ENCODE measurements around the gene RAB7A. TPM values are rescaled to one million over a fixed set of nuclear protein-coding genes. Genes with fewer than 3 reads are reported as not detected.

RAB7A gene
- total RNA-seq, 4 donors from 2014 or later, result 120 to 154 (median 133) TPM

DNA sequence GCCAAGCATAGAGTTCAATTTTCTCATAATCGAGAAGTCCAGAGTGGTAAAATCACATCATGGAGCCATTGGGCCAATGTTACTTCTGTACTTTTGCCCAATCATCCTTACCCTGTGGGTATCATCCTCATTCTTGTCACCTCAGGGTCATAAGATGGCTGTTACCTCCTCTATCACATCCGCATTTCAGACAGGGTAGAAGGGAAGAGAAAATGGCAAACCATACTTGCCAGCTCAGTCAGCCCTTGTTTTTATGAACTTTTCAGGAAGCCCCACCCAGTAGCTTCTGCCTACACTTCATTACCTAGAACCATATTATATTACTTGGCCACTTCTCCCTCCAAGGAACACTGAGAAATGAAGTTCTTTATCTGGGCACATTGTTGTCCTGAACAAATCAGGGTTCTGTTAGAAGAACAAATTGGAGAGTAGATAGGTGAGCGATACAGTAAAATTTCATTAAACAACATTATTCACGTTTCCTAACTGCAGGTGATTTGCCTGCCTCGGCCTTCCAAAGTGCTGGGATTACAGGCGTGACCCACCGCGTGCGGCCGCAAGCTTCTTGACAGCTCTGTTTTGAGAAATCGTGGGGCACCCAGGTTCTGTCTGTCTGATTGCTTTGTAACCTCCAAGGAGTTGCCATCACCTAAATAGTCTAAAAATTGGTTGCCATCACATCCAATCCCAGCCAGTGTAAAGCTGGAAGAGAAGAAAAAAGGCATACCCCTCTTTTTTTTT, 40.8 kb upstream of the RAB7A start:
- Histone ChIP-seq H3K27me3 (no peaks in the 10 kb centered on the region), H3K27ac (no peak overlapping the region), H3K36me3 (no peaks in the 10 kb centered on the region), H3K4me1 (peaks cover 10% of the 10 kb centered on the region), H3K9me3 (no peaks in the 10 kb centered on the region), H3K4me3 (no peak overlapping the region)
- no peak for DNase-seq (ENCODE audit: low spot score in 2 of 2)
- no peak for TF ChIP-seq POLR2AphosphoS5 (IDR thresholded peaks at IDR 0.05)
- TF ChIP-seq, protein P1, sequence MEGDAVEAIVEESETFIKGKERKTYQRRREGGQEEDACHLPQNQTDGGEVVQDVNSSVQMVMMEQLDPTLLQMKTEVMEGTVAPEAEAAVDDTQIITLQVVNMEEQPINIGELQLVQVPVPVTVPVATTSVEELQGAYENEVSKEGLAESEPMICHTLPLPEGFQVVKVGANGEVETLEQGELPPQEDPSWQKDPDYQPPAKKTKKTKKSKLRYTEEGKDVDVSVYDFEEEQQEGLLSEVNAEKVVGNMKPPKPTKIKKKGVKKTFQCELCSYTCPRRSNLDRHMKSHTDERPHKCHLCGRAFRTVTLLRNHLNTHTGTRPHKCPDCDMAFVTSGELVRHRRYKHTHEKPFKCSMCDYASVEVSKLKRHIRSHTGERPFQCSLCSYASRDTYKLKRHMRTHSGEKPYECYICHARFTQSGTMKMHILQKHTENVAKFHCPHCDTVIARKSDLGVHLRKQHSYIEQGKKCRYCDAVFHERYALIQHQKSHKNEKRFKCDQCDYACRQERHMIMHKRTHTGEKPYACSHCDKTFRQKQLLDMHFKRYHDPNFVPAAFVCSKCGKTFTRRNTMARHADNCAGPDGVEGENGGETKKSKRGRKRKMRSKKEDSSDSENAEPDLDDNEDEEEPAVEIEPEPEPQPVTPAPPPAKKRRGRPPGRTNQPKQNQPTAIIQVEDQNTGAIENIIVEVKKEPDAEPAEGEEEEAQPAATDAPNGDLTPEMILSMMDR (IDR thresholded peaks at IDR 0.05), result no peak
- no peak for TF ChIP-seq EP300 (IDR thresholded peaks at IDR 0.05)
- no peak for TF ChIP-seq POLR2A (IDR thresholded peaks at IDR 0.05)
- WGBS, result 89% methylated on average over 11 of the region's 11 CpGs

DNA sequence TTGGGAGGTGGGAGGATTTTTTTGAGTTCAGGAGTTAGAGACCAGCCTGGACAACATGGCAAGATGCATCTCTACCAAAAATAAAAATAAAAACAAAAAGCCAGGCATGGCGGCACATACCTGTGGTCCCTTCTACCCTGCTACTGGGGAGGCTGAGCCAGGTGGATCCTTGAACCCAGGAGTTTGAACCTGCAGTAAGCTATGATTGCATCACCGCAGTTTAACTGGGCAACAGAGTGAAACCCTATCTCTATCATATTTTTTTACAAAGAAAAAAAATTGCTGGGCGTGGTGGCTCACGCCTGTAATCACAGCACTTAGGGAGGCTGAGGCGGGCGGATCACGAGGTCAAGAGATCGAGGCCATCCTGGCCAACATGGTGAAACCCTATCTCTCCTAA, 39.5 kb upstream of the RAB7A start:
- 94% methylated on average over 8 of the region's 8 CpGs for WGBS
- no peak overlapping the region for H3K27ac ChIP-seq
- no peak overlapping the region for H3K4me3 ChIP-seq
- H3K36me3 ChIP-seq, result no peaks in the 10 kb centered on the region
- H3K27me3 ChIP-seq, result no peaks in the 10 kb centered on the region
- no peak for DNase-seq (ENCODE audit: low spot score in 2 of 2)
- H3K4me1 ChIP-seq, result peaks cover 4% of the 10 kb centered on the region
- H3K9me3 ChIP-seq, result no peaks in the 10 kb centered on the region
- TF ChIP-seq POLR2AphosphoS5 (IDR thresholded peaks at IDR 0.05) (no peak), EP300 (IDR thresholded peaks at IDR 0.05) (no peak), POLR2A (IDR thresholded peaks at IDR 0.05) (no peak)
- TF ChIP-seq, protein P1 (IDR thresholded peaks at IDR 0.05), result no peak

DNA sequence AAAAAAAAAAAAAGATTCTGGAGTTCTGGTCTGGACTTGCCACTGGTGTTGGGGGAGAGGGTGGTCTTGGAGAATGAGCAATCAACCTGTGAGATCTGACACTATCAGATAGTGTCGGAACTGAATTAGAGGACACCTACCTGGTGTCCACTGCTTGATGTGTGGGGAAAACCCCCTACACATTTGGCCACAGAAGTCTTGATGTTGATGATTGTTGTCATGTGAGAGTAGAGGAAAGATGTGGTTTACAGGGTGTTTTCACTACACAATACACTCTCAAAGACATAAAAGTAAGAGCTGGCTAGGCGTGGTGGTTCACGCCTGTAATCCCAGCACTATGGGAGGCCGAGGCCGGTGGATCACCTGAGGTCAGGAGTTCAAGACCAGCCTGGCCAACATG, 36.9 kb upstream of the RAB7A start:
- whole genome bisulfite sequencing, result 91% methylated on average over 5 of the region's 5 CpGs
- Histone ChIP-seq H3K4me3 (no peak overlapping the region), H3K9me3 (no peaks in the 10 kb centered on the region), H3K4me1 (no peaks in the 10 kb centered on the region), H3K36me3 (no peaks in the 10 kb centered on the region), H3K27ac (no peak overlapping the region), H3K27me3 (no peaks in the 10 kb centered on the region)
- DNase-seq (ENCODE audit: low spot score in 2 of 2), result no peak
- TF ChIP-seq, protein P1 (IDR thresholded peaks at IDR 0.05), result no peak
- TF ChIP-seq POLR2AphosphoS5 (IDR thresholded peaks at IDR 0.05) (no peak), POLR2A (IDR thresholded peaks at IDR 0.05) (no peak), EP300 (IDR thresholded peaks at IDR 0.05) (no peak)

DNA sequence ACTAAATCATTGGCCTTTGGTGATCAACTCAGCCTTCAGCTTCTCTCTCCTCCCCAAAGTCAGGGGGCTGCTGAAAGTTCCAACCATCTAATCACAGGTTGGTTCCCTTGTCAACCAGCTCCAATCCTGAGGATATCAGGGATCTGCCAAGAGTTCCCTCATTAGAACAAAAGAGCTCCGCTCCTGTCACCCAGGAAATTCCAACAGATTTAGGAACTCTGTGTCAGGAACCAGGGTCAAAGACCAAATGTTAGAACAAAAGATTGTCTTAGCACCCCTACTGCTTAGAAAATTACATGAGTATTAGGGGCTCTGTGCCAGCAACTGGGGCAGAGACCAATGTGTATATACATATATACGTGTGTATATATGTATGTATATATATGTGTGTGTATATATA, 32.3 kb upstream of the RAB7A start:
- WGBS, result 0% methylated on average over 2 of the region's 2 CpGs
- DNase-seq (ENCODE audit: low spot score in 2 of 2), result no peak
- no peaks in the 10 kb centered on the region for H3K36me3 ChIP-seq

DNA sequence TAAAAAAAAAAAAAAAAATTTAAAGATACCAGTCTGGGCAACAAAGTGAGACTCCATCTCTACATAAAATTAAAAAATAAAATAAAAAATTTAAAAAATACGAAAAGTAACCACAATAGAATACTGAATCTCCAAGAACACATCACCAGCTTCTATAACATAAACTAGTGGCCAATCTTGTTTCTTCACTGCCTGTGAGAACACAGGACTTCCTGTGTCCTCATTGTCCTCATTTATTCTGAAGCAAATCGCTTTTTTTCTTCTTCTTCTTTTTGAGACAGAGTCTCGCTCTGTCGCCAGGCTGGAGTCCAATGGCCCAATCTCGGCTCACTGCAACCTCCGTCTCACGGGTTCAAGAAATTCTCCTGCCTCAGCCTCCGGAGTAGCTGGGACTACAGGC, 28.6 kb upstream of the RAB7A start:
- no peaks in the 10 kb centered on the region for H3K27me3 ChIP-seq
- no peaks in the 10 kb centered on the region for H3K9me3 ChIP-seq
- H3K27ac ChIP-seq, result no peak overlapping the region
- no peaks in the 10 kb centered on the region for H3K36me3 ChIP-seq
- H3K4me3 ChIP-seq, result no peak overlapping the region
- WGBS, result 89% methylated on average over 8 of the region's 8 CpGs
- no peak for DNase-seq (ENCODE audit: low spot score in 2 of 2)
- H3K4me1 ChIP-seq, result peaks cover 4% of the 10 kb centered on the region
- TF ChIP-seq POLR2A (IDR thresholded peaks at IDR 0.05) (no peak), EP300 (IDR thresholded peaks at IDR 0.05) (no peak), POLR2AphosphoS5 (IDR thresholded peaks at IDR 0.05) (no peak)
- TF ChIP-seq, protein P1 (IDR thresholded peaks at IDR 0.05), result no peak

More for the DNA sequence above, 32.3 kb upstream of the RAB7A start:
- H3K27ac ChIP-seq, result no peak overlapping the region
- no peak overlapping the region for H3K4me3 ChIP-seq
- H3K4me1 ChIP-seq, result peaks cover 1% of the 10 kb centered on the region
- H3K27me3 ChIP-seq, result no peaks in the 10 kb centered on the region
- TF ChIP-seq POLR2A (IDR thresholded peaks at IDR 0.05), result no peak
- no peak for TF ChIP-seq POLR2AphosphoS5 (IDR thresholded peaks at IDR 0.05)
- TF ChIP-seq, protein P1 (IDR thresholded peaks at IDR 0.05), result no peak
- TF ChIP-seq EP300 (IDR thresholded peaks at IDR 0.05), result no peak
- H3K9me3 ChIP-seq, result no peaks in the 10 kb centered on the region
